Lung (tissue), 12 donors: ENCODE results near the gene TOM1. TPM values are rescaled to one million over a fixed set of nuclear protein-coding genes. Genes with fewer than 3 reads are reported as not detected.

Experiments used
- ATAC-seq: fragments of 200-7000 bp; cut with Tn5 transposase; one replicate; pipeline ENCODE4 v1.9.1; 2020; ENCODE audit warnings: moderate number of reproducible peaks; ENCODE audit not compliant: insufficient read depth, low FRiP score
- DNase-seq, 3 donors: peaks; one replicate each; pipeline ENCODE4 v3.0.0-alpha.2; 2013 to 2017
- H3K27ac ChIP-seq, 2 donors: one replicate each; pipeline ENCODE4 v1.5.1; 2013; ENCODE audit warnings: mild to moderate bottlenecking in 2 of 2, moderate library complexity in 2 of 2, control low read depth in 1 of 2, inconsistent platforms in 1 of 2, low read depth in 1 of 2, low read length in 1 of 2
- H3K27me3 ChIP-seq, 3 donors: one replicate each; pipeline ENCODE4 v1.5.1; 2013; ENCODE audit warnings: low read length in 2 of 3; ENCODE audit not compliant: control insufficient read depth in 3 of 3, insufficient read depth in 3 of 3
- H3K36me3 ChIP-seq, 4 donors: one replicate each; pipeline ENCODE4 v1.5.1; 2013; ENCODE audit warnings: low read length in 4 of 4, mild to moderate bottlenecking in 1 of 4, moderate library complexity in 1 of 4; ENCODE audit not compliant: control insufficient read depth in 4 of 4, insufficient read depth in 4 of 4
- H3K4me1 ChIP-seq, 5 donors: one replicate each; pipeline ENCODE4 v1.5.1; 2013; ENCODE audit warnings: low read length in 5 of 5, mild to moderate bottlenecking in 2 of 5, moderate library complexity in 1 of 5; ENCODE audit not compliant: control insufficient read depth in 5 of 5, insufficient read depth in 5 of 5
- H3K4me3 ChIP-seq: one replicate; pipeline ENCODE4 v1.5.1; 2013; ENCODE audit warnings: mild to moderate bottlenecking, control low read depth, moderate library complexity
- H3K9ac ChIP-seq, 2 donors: one replicate each; pipeline ENCODE4 v1.5.1; 2013; ENCODE audit warnings: low read length in 2 of 2, control low read depth in 1 of 2; ENCODE audit not compliant: insufficient read depth in 1 of 2
- H3K9me3 ChIP-seq, 4 donors: one replicate each; pipeline ENCODE4 v1.5.1; 2013; ENCODE audit warnings: low read length in 3 of 4, mild to moderate bottlenecking in 1 of 4, moderate library complexity in 1 of 4; ENCODE audit not compliant: control insufficient read depth in 4 of 4, insufficient read depth in 3 of 4
- CTCF ChIP-seq: IDR thresholded peaks from 2 replicates; pipeline ENCODE4 v1.5.1; 2012; ENCODE audit warnings: mild to moderate bottlenecking; ENCODE audit errors: control extremely low read depth, extremely low read depth
- WGBS, 2 donors: extraction: QIAGEN DNeasy Blood & Tissue Kit; methylation state at CpG; one replicate each; pipeline ENCODE4 v1.1.7; 2013; 5-methylcytosine and 5-hydroxymethylcytosine counted together
- polyA plus RNA-seq, 2 donors: library from polyadenylated mRNA; stranded (reverse); fragments of 200-250 nt; gene quantifications; one replicate each; pipeline ENCODE4 v1.2.1, GENCODE V29; 2013
- total RNA-seq, 2 donors: library from RNA; depleted of rRNA in 1 of 2; stranded (reverse); fragments of >200 nt in 1 of 2; gene quantifications; one replicate each; pipeline ENCODE4 v1.2.1, GENCODE V29; 2014 to 2021
- donor health status: control.
- donor health status: control.
- donor health status: Bipolar disorder and iron deficiency.
- donor health status: healthy.
- donor health status: DM: yes; HTN: yes; CAD: no.

The TOM1 gene
- total and polyA plus RNA-seq, 4 donors: 53.4 to 131 (median 72.6) TPM

DNA sequence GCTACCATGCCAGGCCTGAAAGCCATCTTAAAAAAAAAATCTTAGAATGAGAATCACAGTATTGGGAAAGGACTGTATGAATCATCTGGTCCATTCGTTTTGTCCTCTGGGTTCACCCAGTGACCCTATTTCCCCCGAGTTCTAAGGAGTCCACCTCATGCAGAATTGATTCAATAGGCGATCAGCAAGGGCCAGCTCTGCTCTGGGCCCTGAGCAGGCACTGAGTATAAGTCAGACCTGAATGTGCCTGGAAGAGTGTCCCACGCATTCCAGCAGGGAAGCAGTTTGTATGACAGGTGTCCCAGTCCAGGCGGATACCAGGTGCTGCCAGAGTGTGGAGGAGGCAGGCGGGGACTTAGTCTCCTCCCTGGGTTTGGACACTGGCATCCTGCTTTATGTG, 80.3 kb downstream of the TOM1 start:
- WGBS, 2 donors: 88% methylated on average over 6 of the region's 6 CpGs
- H3K9ac ChIP-seq: no peak overlapping the region
- H3K4me3 ChIP-seq: no peak overlapping the region
- no peaks in the 10 kb centered on the region for H3K27me3 ChIP-seq
- DNase-seq (no peak), ATAC-seq (no peak)
- H3K4me1 ChIP-seq: peaks cover 0 to 32% (median 6%) of the 10 kb centered on the region in 5 donors
- no peak for TF ChIP-seq CTCF
- no peaks in the 10 kb centered on the region for H3K9me3 ChIP-seq
- H3K36me3 ChIP-seq: peaks cover 0 to 4% (median 0%) of the 10 kb centered on the region in 4 donors
- H3K27ac ChIP-seq: no peak overlapping the region

DNA sequence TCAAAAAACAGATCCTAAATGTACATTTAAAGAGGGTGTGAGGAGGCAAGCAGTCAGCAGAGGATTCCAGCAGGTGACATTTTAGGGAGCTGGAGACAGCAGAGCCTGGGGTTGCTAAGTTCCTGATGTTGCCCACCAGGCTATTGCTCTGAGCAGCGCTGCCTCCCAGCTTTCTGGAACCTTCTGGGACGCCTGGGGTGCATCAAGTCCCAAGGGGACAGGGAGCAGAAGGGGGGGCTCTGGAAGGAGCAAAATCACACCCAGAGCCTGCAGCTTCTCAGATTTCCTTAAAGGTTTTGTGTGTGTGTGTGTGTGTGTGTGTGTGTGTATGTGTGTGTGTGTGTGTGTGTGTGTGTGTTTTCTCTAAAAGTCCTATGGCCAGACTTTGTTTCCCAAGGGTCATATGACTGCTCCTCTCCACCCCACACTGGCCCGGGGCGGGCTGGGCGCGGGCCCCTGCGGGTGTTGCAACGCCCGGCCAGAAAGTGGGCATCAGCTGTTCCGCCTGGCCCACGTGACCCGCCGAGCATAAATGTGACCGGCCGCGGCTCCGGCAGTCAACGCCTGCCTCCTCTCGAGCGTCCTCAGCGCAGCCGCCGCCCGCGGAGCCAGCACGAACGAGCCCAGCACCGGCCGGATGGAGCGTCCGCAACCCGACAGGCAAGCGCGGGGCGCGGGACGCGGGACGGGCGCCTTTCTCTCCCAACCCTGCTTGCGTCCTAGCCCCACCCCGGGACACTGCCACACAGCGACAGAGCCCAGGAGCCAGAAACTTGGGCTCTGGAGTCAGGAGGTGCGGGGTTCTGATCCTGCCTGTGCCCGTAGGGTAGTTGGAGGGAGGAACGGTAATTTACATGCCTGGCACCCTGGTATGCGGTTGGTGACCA, 81.1 kb downstream of the TOM1 start, which contains the start of gene HMOX1:
TSS of gene HMOX1 (plus strand) at position 560 of the 887 bp plus-strand sequence. CDS start at position 638, 78 bp downstream.
- DNase-seq (peak; percentile 90 to 94 (median 91)), ATAC-seq (peak; percentile 84)
- WGBS, 2 donors: 4 to 5% methylated on average over 45 to 47 of the region's 47 CpGs
- no peak for TF ChIP-seq CTCF
- Histone ChIP-seq H3K9me3 (no peaks in the 10 kb centered on the region), H3K27me3 (no peaks in the 10 kb centered on the region), H3K9ac (peak within 1 kb of the TSS; percentile 15 to 56), H3K4me3 (peak within 1 kb of the TSS; percentile 62), H3K4me1 (peaks cover 0 to 31% (median 6%) of the 10 kb centered on the region in 5 donors), H3K27ac (peak within 1 kb of the TSS; percentile 24 to 89), H3K36me3 (peaks cover 0 to 4% (median 0%) of the 10 kb centered on the region in 4 donors)

DNA sequence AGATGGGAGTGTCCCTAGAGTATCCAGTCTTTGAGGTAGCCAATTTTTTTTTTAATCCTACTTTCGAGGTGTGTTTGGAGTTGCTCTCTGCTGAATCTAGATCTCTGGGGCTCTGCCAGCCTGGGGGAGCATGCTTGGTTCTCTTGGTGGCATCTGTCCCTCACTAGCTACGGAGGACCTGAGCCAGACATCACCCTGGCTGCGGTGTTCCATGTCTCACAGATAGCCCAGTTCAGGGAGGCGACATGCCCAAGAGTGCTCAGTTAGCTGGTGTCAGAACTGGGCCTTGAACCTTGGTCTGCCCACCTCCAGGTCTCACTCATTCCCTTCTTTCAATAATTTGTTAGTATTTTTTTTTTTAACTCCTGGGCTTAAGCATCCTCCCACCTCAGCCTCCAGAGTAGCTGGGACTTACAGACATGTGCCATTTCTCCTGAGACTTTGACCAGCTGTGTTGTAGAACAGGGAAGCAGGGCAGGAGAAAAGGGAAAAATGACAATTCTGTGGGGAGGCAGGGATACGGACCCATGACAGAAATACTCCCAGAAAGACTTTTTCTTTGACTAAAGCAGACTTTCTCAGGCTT, 81.8 kb downstream of the TOM1 start:
- DNase-seq (no peak), ATAC-seq (no peak)
- TF ChIP-seq CTCF: no peak
- WGBS, 2 donors: 60 to 75% methylated on average over 5 of the region's 5 CpGs
- peaks cover 0 to 9% (median 0%) of the 10 kb centered on the region in 4 donors for H3K36me3 ChIP-seq
- peak overlapping the region; percentile 62 for H3K4me3 ChIP-seq
- peaks cover 0 to 24% (median 6%) of the 10 kb centered on the region in 5 donors for H3K4me1 ChIP-seq
- H3K9me3 ChIP-seq: no peaks in the 10 kb centered on the region
- no peaks in the 10 kb centered on the region for H3K27me3 ChIP-seq
- peak overlapping the region in 1 of 2 donors; percentile 89 for H3K27ac ChIP-seq
- H3K9ac ChIP-seq: peak overlapping the region; percentile 15 to 56
